ENCODE measurements around the gene P2RX4. TPM values are rescaled to one million over a fixed set of nuclear protein-coding genes. Genes with fewer than 3 reads are reported as not detected.
A peak's percentile ranks its signal among the peaks of the same experiment; 100 is the strongest.

P2RX4 gene
- total and polyA plus RNA-seq, 2 donors = 14.4 to 15.2 TPM

GRCh38 chr12:121264951-121265515 lies 55.1 kb downstream of the P2RX4 start:
- Histone ChIP-seq H3K4me3 (ENCODE audit: low read length in 2 of 2) (no peak overlapping the region), H3K4me1 (ENCODE audit: control insufficient read depth in 2 of 2, insufficient read depth in 2 of 2, low read length in 2 of 2) (no peaks in the 10 kb centered on the region), H3K27me3 (ENCODE audit: control insufficient read depth in 2 of 2, insufficient read depth in 1 of 2, low read length in 1 of 2) (no peaks in the 10 kb centered on the region), H3K27ac (ENCODE audit: low read depth in 1 of 2, low read length in 1 of 2) (no peak overlapping the region), H3K36me3 (ENCODE audit: control insufficient read depth in 2 of 2, insufficient read depth in 2 of 2, low read length in 1 of 2) (peaks cover 37 to 61% of the 10 kb centered on the region in 2 donors), H3K9me3 (ENCODE audit: control insufficient read depth in 2 of 2, insufficient read depth in 1 of 2, low read length in 1 of 2) (peaks cover 0 to 4% of the 10 kb centered on the region in 2 donors)
- no peak for DNase-seq (ENCODE audit: low read depth in 6 of 9, low spot score in 9 of 9)
- WGBS = 97% methylated on average over 10 of the region's 10 CpGs

GRCh38 chr12:121267822-121268221 lies 57.9 kb downstream of the P2RX4 start:
- H3K27me3 ChIP-seq (ENCODE audit: control insufficient read depth in 2 of 2, insufficient read depth in 1 of 2, low read length in 1 of 2) = no peaks in the 10 kb centered on the region
- no peak overlapping the region for H3K4me3 ChIP-seq (ENCODE audit: low read length in 2 of 2)
- no peaks in the 10 kb centered on the region for H3K9me3 ChIP-seq (ENCODE audit: control insufficient read depth in 2 of 2, insufficient read depth in 1 of 2, low read length in 1 of 2)
- no peak overlapping the region for H3K27ac ChIP-seq (ENCODE audit: low read depth in 1 of 2, low read length in 1 of 2)
- no peak for DNase-seq (ENCODE audit: low read depth in 6 of 9, low spot score in 9 of 9)
- H3K36me3 ChIP-seq (ENCODE audit: control insufficient read depth in 2 of 2, insufficient read depth in 2 of 2, low read length in 1 of 2) = peaks cover 36 to 52% of the 10 kb centered on the region in 2 donors
- 98% methylated on average over 1 of the region's 1 CpG for WGBS
- no peaks in the 10 kb centered on the region for H3K4me1 ChIP-seq (ENCODE audit: control insufficient read depth in 2 of 2, insufficient read depth in 2 of 2, low read length in 2 of 2)

GRCh38 chr12:121273364-121273896 lies 63.5 kb downstream of the P2RX4 start:
- WGBS = 99% methylated on average over 14 of the region's 14 CpGs
- H3K36me3 ChIP-seq (ENCODE audit: control insufficient read depth in 2 of 2, insufficient read depth in 2 of 2, low read length in 1 of 2) = peaks cover 35 to 46% of the 10 kb centered on the region in 2 donors
- no peak overlapping the region for H3K27ac ChIP-seq (ENCODE audit: low read depth in 1 of 2, low read length in 1 of 2)
- H3K4me3 ChIP-seq (ENCODE audit: low read length in 2 of 2) = no peak overlapping the region
- H3K4me1 ChIP-seq (ENCODE audit: control insufficient read depth in 2 of 2, insufficient read depth in 2 of 2, low read length in 2 of 2) = no peaks in the 10 kb centered on the region
- H3K9me3 ChIP-seq (ENCODE audit: control insufficient read depth in 2 of 2, insufficient read depth in 1 of 2, low read length in 1 of 2) = no peaks in the 10 kb centered on the region
- no peak for DNase-seq (ENCODE audit: low read depth in 6 of 9, low spot score in 9 of 9)
- H3K27me3 ChIP-seq (ENCODE audit: control insufficient read depth in 2 of 2, insufficient read depth in 1 of 2, low read length in 1 of 2) = no peaks in the 10 kb centered on the region

- no peak for DNase-seq (ENCODE audit: low read depth in 6 of 9, low spot score in 9 of 9)
- H3K27me3 ChIP-seq (ENCODE audit: control insufficient read depth in 2 of 2, insufficient read depth in 1 of 2, low read length in 1 of 2) = no peaks in the 10 kb centered on the region
- no peak overlapping the region for H3K27ac ChIP-seq (ENCODE audit: low read depth in 1 of 2, low read length in 1 of 2)
- H3K36me3 ChIP-seq (ENCODE audit: control insufficient read depth in 2 of 2, insufficient read depth in 2 of 2, low read length in 1 of 2) = peaks cover 28 to 43% of the 10 kb centered on the region in 2 donors
- no peaks in the 10 kb centered on the region for H3K9me3 ChIP-seq (ENCODE audit: control insufficient read depth in 2 of 2, insufficient read depth in 1 of 2, low read length in 1 of 2)
- no peak overlapping the region for H3K4me3 ChIP-seq (ENCODE audit: low read length in 2 of 2)
- H3K4me1 ChIP-seq (ENCODE audit: control insufficient read depth in 2 of 2, insufficient read depth in 2 of 2, low read length in 2 of 2) = no peaks in the 10 kb centered on the region
- 98% methylated on average over 35 of the region's 35 CpGs for WGBS
Observed at GRCh38 chr12:121274036-121274763, 64.3 kb downstream of the P2RX4 start.

- H3K27ac ChIP-seq (ENCODE audit: low read depth in 1 of 2, low read length in 1 of 2) = no peak overlapping the region
- peaks cover 21 to 31% of the 10 kb centered on the region in 2 donors for H3K36me3 ChIP-seq (ENCODE audit: control insufficient read depth in 2 of 2, insufficient read depth in 2 of 2, low read length in 1 of 2)
Observed at GRCh38 chr12:121277374-121277759, 67.4 kb downstream of the P2RX4 start.

GRCh38 chr12:121278169-121279070 lies 68.5 kb downstream of the P2RX4 start:
- no peaks in the 10 kb centered on the region for H3K4me1 ChIP-seq (ENCODE audit: control insufficient read depth in 2 of 2, insufficient read depth in 2 of 2, low read length in 2 of 2)
- 97% methylated on average over 15 of the region's 15 CpGs for WGBS

More at GRCh38 chr12:121277374-121277759, 67.4 kb downstream of the P2RX4 start:
- WGBS = 98% methylated on average over 6 of the region's 6 CpGs
- H3K9me3 ChIP-seq (ENCODE audit: control insufficient read depth in 2 of 2, insufficient read depth in 1 of 2, low read length in 1 of 2) = no peaks in the 10 kb centered on the region
- H3K4me1 ChIP-seq (ENCODE audit: control insufficient read depth in 2 of 2, insufficient read depth in 2 of 2, low read length in 2 of 2) = no peaks in the 10 kb centered on the region
- H3K27me3 ChIP-seq (ENCODE audit: control insufficient read depth in 2 of 2, insufficient read depth in 1 of 2, low read length in 1 of 2) = no peaks in the 10 kb centered on the region
- no peak for DNase-seq (ENCODE audit: low read depth in 6 of 9, low spot score in 9 of 9)
- no peak overlapping the region for H3K4me3 ChIP-seq (ENCODE audit: low read length in 2 of 2)

GRCh38 chr12:121279071-121279375 lies 69.1 kb downstream of the P2RX4 start:
- no peak overlapping the region for H3K27ac ChIP-seq (ENCODE audit: low read depth in 1 of 2, low read length in 1 of 2)
- WGBS = 94% methylated on average over 13 of the region's 13 CpGs
- no peaks in the 10 kb centered on the region for H3K27me3 ChIP-seq (ENCODE audit: control insufficient read depth in 2 of 2, insufficient read depth in 1 of 2, low read length in 1 of 2)
- no peaks in the 10 kb centered on the region for H3K9me3 ChIP-seq (ENCODE audit: control insufficient read depth in 2 of 2, insufficient read depth in 1 of 2, low read length in 1 of 2)
- DNase-seq (ENCODE audit: low read depth in 6 of 9, low spot score in 9 of 9) = no peak
- peaks cover 7 to 31% of the 10 kb centered on the region in 2 donors for H3K36me3 ChIP-seq (ENCODE audit: control insufficient read depth in 2 of 2, insufficient read depth in 2 of 2, low read length in 1 of 2)
- no peaks in the 10 kb centered on the region for H3K4me1 ChIP-seq (ENCODE audit: control insufficient read depth in 2 of 2, insufficient read depth in 2 of 2, low read length in 2 of 2)
- H3K4me3 ChIP-seq (ENCODE audit: low read length in 2 of 2) = no peak overlapping the region

More at GRCh38 chr12:121278169-121279070, 68.5 kb downstream of the P2RX4 start:
- Histone ChIP-seq H3K27ac (ENCODE audit: low read depth in 1 of 2, low read length in 1 of 2) (peak overlapping the region in 1 of 2 donors; percentile 15), H3K36me3 (ENCODE audit: control insufficient read depth in 2 of 2, insufficient read depth in 2 of 2, low read length in 1 of 2) (peaks cover 13 to 37% of the 10 kb centered on the region in 2 donors), H3K4me3 (ENCODE audit: low read length in 2 of 2) (no peak overlapping the region), H3K9me3 (ENCODE audit: control insufficient read depth in 2 of 2, insufficient read depth in 1 of 2, low read length in 1 of 2) (no peaks in the 10 kb centered on the region), H3K27me3 (ENCODE audit: control insufficient read depth in 2 of 2, insufficient read depth in 1 of 2, low read length in 1 of 2) (no peaks in the 10 kb centered on the region)
- no peak for DNase-seq (ENCODE audit: low read depth in 6 of 9, low spot score in 9 of 9)

- 86% methylated on average over 10 of the region's 10 CpGs for WGBS
Observed at GRCh38 chr12:121279507-121279915, 69.6 kb downstream of the P2RX4 start.

More at GRCh38 chr12:121279507-121279915, 69.6 kb downstream of the P2RX4 start:
- Histone ChIP-seq H3K27me3 (ENCODE audit: control insufficient read depth in 2 of 2, insufficient read depth in 1 of 2, low read length in 1 of 2) (no peaks in the 10 kb centered on the region), H3K4me1 (ENCODE audit: control insufficient read depth in 2 of 2, insufficient read depth in 2 of 2, low read length in 2 of 2) (no peaks in the 10 kb centered on the region), H3K27ac (ENCODE audit: low read depth in 1 of 2, low read length in 1 of 2) (no peak overlapping the region), H3K9me3 (ENCODE audit: control insufficient read depth in 2 of 2, insufficient read depth in 1 of 2, low read length in 1 of 2) (no peaks in the 10 kb centered on the region), H3K36me3 (ENCODE audit: control insufficient read depth in 2 of 2, insufficient read depth in 2 of 2, low read length in 1 of 2) (peaks cover 2 to 26% of the 10 kb centered on the region in 2 donors), H3K4me3 (ENCODE audit: low read length in 2 of 2) (no peak overlapping the region)
- no peak for DNase-seq (ENCODE audit: low read depth in 6 of 9, low spot score in 9 of 9)
